ENCODE data around the gene CDR2L. TPM values are rescaled to one million over a fixed set of nuclear protein-coding genes. Genes with fewer than 3 reads are reported as not detected.

CDR2L gene
- polyA plus RNA-seq, 3 donors, result 0.05 TPM; not detected in 2

DNA sequence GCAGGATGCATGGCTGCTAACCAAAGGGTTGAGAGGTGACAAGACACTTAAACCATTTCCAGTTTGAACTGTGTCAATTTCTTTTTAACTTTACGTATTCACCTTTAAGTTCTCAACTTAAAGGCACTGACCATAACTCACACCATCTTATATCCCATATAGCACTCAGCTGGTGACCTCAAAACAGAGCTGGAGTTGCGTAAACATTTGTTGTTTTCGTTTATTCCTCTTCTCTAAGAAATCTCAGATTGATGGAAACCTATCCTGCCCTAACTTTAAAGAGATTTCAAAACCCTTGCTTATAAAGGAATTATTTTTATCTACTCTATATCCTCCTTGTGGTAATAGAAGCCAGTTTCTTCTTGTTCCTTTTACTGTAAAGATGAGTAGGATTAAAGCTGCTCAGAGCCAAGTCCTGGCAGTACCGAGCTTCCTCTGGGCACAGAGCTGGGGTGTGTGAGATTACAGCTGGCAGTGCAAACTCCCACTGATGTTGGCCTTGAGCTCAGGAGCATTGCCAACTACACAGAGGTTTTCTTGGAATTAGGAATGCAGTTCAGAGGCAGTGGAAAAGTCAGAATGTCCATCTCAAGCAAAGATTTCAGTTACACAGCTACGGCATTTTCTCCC, 60.9 kb downstream of the CDR2L start:
- Mint-ChIP-seq H3K9me3 (no peaks in the 10 kb centered on the region), H3K36me3 (peaks cover 26 to 41% of the 10 kb centered on the region in 2 donors), H3K4me3 (peak overlapping the region; percentile 92 to 93), H3K27me3 (ENCODE audit: low read depth in 3 of 3) (no peaks in the 10 kb centered on the region), H3K4me1 (peaks cover 23% of the 10 kb centered on the region), H3K27ac (peak overlapping the region in 4 of 7 donors; percentile 10 to 86 (median 39))
- Histone ChIP-seq H3K4me1 (ENCODE audit: control insufficient read depth in 1 of 2, insufficient read depth in 2 of 2, low read length in 2 of 2) (peaks cover 18 to 25% of the 10 kb centered on the region in 2 donors), H3K9ac (ENCODE audit: insufficient read depth, low read length, poor library complexity, severe bottlenecking) (no peak overlapping the region), H3K27me3 (ENCODE audit: control insufficient read depth in 2 of 2, insufficient read depth in 2 of 2, low read length in 2 of 2) (no peaks in the 10 kb centered on the region), H3K4me2 (replicated peaks; ENCODE audit: extremely low read depth, low read length, poor library complexity, severe bottlenecking) (peak overlapping the region; percentile 88), H3K9me3 (replicated peaks in 1 of 2; ENCODE audit: control insufficient read depth in 1 of 2, insufficient read depth in 1 of 2, low read length in 2 of 2) (no peaks in the 10 kb centered on the region), H4K20me1 (ENCODE audit: insufficient read depth, low read length) (peaks cover 8% of the 10 kb centered on the region), H3K79me2 (ENCODE audit: insufficient read depth, low read length) (peaks cover 41% of the 10 kb centered on the region), H3K27ac (ENCODE audit: low read depth in 1 of 2, low read length in 2 of 2) (no peak overlapping the region), H2AFZ (ENCODE audit: insufficient read depth, low read depth, low read length, poor library complexity, severe bottlenecking) (peak overlapping the region; percentile 97), H3K36me3 (replicated peaks in 1 of 2; ENCODE audit: control insufficient read depth in 1 of 2, insufficient read depth in 2 of 2, low read length in 2 of 2) (peaks cover 24 to 39% of the 10 kb centered on the region in 2 donors), H3K4me3 (replicated peaks in 1 of 3; ENCODE audit: low read depth in 2 of 3, low read length in 3 of 3) (peak overlapping the region in 2 of 3 experiments; percentile 88 to 97)
- DNase-seq, result peak in 1 of 3 donors; percentile 10
- TF ChIP-seq CTCF (IDR thresholded peaks at IDR 0.05), result no peak
- intact Hi-C loops (cut with micrococcal nuclease), result loop anchor here (5.0 kb wide), 1 partner anchor 134 kb away; the partner anchor contains the start of gene SUMO2 (in 2 of the 2)
- 21% methylated on average over 2 of the region's 5 CpGs for WGBS (ENCODE audit: insufficient coverage)

- Mint-ChIP-seq H3K4me1 (peaks cover 23% of the 10 kb centered on the region), H3K27ac (peak overlapping the region in 1 of 7 donors; percentile 6), H3K27me3 (ENCODE audit: low read depth in 3 of 3) (no peaks in the 10 kb centered on the region), H3K4me3 (no peak overlapping the region), H3K9me3 (no peaks in the 10 kb centered on the region), H3K36me3 (peaks cover 32 to 48% of the 10 kb centered on the region in 2 donors)
- no peak overlapping the region for H2AFZ ChIP-seq (ENCODE audit: insufficient read depth, low read depth, low read length, poor library complexity, severe bottlenecking)
- no peak overlapping the region for H3K4me2 ChIP-seq (replicated peaks; ENCODE audit: extremely low read depth, low read length, poor library complexity, severe bottlenecking)
- TF ChIP-seq CTCF (IDR thresholded peaks at IDR 0.05), result no peak
- H3K4me1 ChIP-seq (ENCODE audit: control insufficient read depth in 1 of 2, insufficient read depth in 2 of 2, low read length in 2 of 2), result peaks cover 18 to 25% of the 10 kb centered on the region in 2 donors
- H3K27me3 ChIP-seq (ENCODE audit: control insufficient read depth in 2 of 2, insufficient read depth in 2 of 2, low read length in 2 of 2), result no peaks in the 10 kb centered on the region
- no peak overlapping the region for H3K4me3 ChIP-seq (replicated peaks in 1 of 3; ENCODE audit: low read depth in 2 of 3, low read length in 3 of 3)
- no peak overlapping the region for H3K9ac ChIP-seq (ENCODE audit: insufficient read depth, low read length, poor library complexity, severe bottlenecking)
- peaks cover 36% of the 10 kb centered on the region for H3K79me2 ChIP-seq (ENCODE audit: insufficient read depth, low read length)
- intact Hi-C loops (cut with micrococcal nuclease), result loop anchor here (5.0 kb wide), 1 partner anchor 133 kb away; the partner anchor contains the start of gene SUMO2 (in 2 of the 2)
- no peak overlapping the region for H3K27ac ChIP-seq (ENCODE audit: low read depth in 1 of 2, low read length in 2 of 2)
- H3K36me3 ChIP-seq (replicated peaks in 1 of 2; ENCODE audit: control insufficient read depth in 1 of 2, insufficient read depth in 2 of 2, low read length in 2 of 2), result peaks cover 31 to 46% of the 10 kb centered on the region in 2 donors
- H3K9me3 ChIP-seq (replicated peaks in 1 of 2; ENCODE audit: control insufficient read depth in 1 of 2, insufficient read depth in 1 of 2, low read length in 2 of 2), result no peaks in the 10 kb centered on the region
- peaks cover 4% of the 10 kb centered on the region for H4K20me1 ChIP-seq (ENCODE audit: insufficient read depth, low read length)
- 100% methylated on average over 1 of the region's 5 CpGs for WGBS (ENCODE audit: insufficient coverage)
- DNase-seq, result no peak
These were observed 61.6 kb downstream of the CDR2L start for GRCh38 chr17:75049057-75049456.

Data from CD14-positive monocyte (primary cell).